Activated T-cell treated with anti-CD3 and anti-CD28 coated beads for 48 hours (primary cell): ENCODE measurements around the gene BUD31.

ENCODE experiments used
- DNase-seq: peaks from one replicate; pipeline ENCODE4 v3.0.0-alpha.2; 2020; ENCODE audit warnings: low read depth

BUD31 gene

DNA sequence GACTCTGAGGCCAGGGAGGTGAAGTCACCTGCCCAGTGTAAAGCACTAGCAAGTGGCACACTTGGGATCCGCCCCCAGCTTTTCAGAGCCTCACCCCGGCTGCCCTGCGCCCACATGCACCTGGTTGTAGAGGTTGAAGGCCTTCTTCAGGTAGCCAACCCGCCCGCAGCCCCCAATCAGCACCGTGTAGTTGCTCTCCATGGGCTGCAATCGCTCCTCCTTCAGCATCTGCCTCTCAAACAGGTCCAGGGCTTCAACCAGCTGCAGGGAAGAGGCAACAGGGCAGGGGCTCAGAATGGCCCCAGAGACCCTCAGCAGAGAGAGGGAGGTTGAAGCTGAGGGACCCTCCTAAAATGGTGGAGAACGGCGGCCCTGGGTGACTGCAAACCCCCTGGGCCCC lies 24.4 kb downstream of the BUD31 start:
- no peak for DNase-seq

DNA sequence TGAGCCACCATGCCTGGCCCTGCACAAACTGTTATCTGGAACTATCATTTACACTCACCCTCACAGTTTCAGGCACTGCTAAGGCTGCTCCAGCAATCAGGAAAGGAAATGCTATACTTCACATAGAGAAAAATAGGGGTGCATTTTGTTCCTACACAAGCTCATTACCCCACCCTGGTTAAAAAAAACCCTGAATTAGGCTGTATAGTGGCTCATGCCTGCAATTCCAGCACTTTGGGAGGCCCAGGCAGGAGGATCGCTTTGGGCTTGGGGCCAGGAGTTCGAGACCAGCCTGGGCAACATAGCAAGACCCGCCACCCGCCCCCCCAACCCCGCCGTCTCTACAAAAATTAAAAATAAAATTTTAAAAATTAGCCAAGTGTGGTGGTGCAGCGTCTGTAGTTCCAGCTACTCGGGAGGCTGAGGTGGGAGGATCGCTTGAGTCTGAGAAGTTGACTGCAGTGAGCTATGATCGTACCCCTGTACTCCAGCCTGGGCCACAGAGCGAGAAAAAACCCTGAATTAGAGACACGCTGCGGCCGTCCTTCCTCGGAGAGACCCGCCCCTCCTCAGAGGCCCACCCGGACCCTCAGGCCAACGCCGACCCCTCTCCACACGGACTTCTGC lies 29.3 kb downstream of the BUD31 start:
- no peak for DNase-seq

- peak; percentile 94 for DNase-seq
These were observed 30.1 kb downstream of the BUD31 start, which contains the start of the genes CPSF4 and PTCD1 for GRCh38 chr7:99438573-99439480. Gene CPSF4 (plus strand): TSS chr7:99438943. CDS start chr7:99439083, 140 bp downstream. Gene PTCD1 (minus strand): TSS chr7:99438798. CDS start chr7:99435242, 3,556 bp downstream.

DNA sequence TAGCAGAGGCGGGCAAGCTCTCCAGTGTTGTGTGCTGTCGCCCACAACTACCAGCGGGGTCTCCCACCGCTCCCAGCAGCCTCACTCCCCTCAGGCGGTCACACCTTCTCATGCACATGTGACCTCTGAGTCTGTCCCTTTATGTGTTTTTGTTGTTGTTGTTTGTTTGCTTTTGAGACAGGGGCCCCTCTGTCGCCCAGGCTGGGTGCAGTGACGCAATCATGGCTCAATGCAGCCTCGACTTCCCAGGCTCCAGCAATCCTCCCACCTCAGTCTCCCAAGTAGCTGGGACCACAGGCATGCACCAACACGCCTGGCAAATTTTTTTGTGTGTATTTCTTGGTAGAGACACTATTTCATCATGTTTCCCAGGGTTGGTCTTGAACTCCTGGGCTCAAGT lies 31.4 kb downstream of the BUD31 start:
- no peak for DNase-seq

DNA sequence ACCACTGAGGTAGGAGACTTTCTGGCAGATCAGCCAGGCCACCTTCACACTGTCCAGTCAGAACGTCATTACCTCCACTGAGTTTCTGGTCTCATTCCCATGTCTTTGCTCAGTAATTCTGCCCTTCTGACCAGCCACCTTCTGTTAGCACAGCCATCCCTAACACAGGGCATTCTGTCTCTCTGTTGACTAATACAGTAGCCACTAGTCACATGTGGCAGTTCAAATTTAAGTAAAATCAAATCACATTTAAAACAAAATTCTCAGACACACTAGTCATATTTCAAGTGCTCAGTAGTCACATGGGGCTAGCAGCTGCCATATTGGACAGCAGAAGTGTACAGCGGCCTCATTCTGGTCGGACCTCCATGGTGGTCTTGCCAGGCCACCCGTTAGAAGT lies 37.3 kb downstream of the BUD31 start:
- DNase-seq = no peak

DNA sequence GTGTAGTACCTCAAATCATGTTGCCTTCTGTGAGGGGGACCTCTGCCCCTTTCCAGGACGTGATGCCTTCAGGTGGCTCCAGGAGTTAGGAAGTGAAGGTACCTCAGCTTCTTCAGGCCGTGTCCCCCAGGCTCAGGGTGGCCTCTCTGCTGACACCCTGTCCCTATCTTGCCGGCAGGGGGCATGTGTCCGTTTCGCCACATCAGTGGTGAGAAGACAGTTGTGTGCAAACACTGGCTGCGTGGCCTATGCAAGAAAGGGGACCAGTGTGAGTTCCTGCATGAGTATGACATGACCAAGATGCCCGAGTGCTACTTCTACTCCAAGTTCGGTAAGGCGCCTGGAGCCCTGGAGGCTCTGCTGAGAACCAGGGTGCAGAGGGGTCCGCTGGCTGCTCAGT lies 39.2 kb downstream of the BUD31 start:
- DNase-seq = no peak

GRCh38 chr7:99448855-99449254 lies 40.1 kb downstream of the BUD31 start:
- DNase-seq = no peak

GRCh38 chr7:99449326-99449725 lies 40.6 kb downstream of the BUD31 start:
- DNase-seq = no peak

DNA sequence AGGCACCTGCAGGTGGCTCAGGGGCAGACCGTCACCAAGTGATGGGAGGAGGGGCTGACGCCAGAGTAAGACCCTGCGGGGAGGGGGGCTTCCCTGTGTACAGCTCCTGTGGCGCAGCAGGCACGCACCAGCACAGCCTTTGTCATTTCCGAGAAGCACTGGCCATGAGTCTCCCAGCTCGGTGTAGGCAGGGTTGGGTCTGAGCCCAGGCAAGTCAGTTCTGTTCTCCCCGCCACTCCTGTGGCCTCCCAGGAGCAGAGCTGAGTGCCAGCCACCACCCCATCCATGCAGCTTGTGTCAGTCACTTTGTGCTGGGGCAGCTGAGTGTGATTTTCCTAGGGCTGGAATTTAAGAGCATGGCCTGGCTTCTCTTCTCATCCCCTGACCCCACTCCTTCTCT lies 43.2 kb downstream of the BUD31 start:
- DNase-seq = no peak

GRCh38 chr7:99452541-99452940 lies 43.8 kb downstream of the BUD31 start:
- no peak for DNase-seq

- no peak for DNase-seq
These were observed 44.3 kb downstream of the BUD31 start for GRCh38 chr7:99453105-99453504.

DNA sequence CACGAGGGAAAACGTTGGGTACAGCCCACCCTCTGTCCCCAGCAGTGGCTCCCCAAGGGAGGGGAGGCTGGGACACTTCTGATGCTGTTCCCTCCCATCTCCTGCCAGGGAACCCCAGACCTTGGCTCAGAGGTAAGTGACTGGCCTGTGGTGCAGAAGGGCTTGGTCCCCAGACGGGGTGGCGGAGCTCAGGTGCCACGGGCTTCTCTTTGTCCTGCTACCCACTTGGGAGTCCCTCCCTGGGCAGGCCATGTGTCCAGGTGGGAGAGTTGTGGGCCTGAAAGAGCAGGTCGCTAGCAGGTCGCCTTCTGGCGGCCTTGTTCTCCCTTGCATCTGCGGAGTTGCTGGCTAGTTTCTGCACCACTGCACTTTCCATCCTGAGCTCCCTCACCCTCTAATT lies 47.1 kb downstream of the BUD31 start:
- DNase-seq = no peak

GRCh38 chr7:99456288-99456687 lies 47.5 kb downstream of the BUD31 start:
- no peak for DNase-seq

DNA sequence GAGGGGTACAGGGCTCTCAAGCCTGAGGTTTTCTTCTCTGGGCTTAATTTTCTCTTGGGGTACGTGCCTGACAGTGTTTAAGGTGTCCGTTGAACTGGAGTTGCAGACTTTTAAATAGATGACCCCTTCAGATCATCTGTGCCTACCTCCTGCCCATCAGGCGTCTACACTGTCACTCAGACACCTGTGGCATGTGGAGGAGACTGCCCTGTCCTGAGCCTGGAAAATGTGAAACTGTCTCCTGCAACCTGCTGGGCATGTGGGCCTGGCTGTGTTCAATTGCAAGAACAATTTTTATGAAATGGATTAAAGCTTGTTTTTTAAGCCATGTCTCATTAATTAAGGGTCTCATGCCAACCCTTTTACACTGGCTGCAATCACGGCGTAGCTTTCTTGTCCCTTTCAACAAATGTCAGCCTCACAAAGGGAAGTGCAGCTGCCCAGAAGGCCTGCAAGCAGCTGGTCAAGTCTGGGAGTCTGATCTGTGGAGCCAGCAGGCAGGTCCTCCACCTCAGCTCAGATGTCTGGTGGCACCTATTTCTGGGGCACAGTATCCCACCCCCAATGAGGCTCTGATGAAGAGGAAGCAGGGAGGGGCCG lies 48.4 kb downstream of the BUD31 start:
- DNase-seq = no peak

GRCh38 chr7:99457650-99458493 lies 49.1 kb downstream of the BUD31 start:
- no peak for DNase-seq

GRCh38 chr7:99459087-99459486 lies 50.3 kb downstream of the BUD31 start:
- DNase-seq = no peak

- DNase-seq = no peak
These were observed 51.9 kb downstream of the BUD31 start for GRCh38 chr7:99460651-99461050.

- DNase-seq = no peak
These were observed 52.5 kb downstream of the BUD31 start for GRCh38 chr7:99461221-99461620.

GRCh38 chr7:99465421-99465768 lies 56.6 kb downstream of the BUD31 start:
- no peak for DNase-seq

GRCh38 chr7:99468336-99468918 lies 59.7 kb downstream of the BUD31 start:
- no peak for DNase-seq
